GM13976 (cell line): ENCODE measurements around the gene FBLN5.
"Not testable (repeated sequence)": the region's sequence is repeated elsewhere in the genome, so short reads cannot be mapped to it uniquely, and the experiment has no call there.

Experiments used
- DNase-seq: peaks from one replicate; pipeline ENCODE4 v3.0.0; 2012; ENCODE audit warnings: low spot score
- in situ Hi-C: fragments of 300-500 bp; cut with MboI; formaldehyde crosslinking; loops from one replicate; pipeline ENCODE4 v1.12.0; 2022; ENCODE audit warnings: low sequenced_read_pairs, mixed read lengths, inconsistent platforms; ENCODE audit not compliant: unreplicated experiment
- TF ChIP-seq, protein P1 (sequence below): IDR thresholded peaks from 2 replicates; pipeline ENCODE4 v1.5.1; 2012; ENCODE audit warnings: borderline replicate concordance, mild to moderate bottlenecking; ENCODE audit not compliant: insufficient read depth; ENCODE audit errors: extremely low read depth, missing control alignments, control extremely low read depth

The FBLN5 gene

DNA sequence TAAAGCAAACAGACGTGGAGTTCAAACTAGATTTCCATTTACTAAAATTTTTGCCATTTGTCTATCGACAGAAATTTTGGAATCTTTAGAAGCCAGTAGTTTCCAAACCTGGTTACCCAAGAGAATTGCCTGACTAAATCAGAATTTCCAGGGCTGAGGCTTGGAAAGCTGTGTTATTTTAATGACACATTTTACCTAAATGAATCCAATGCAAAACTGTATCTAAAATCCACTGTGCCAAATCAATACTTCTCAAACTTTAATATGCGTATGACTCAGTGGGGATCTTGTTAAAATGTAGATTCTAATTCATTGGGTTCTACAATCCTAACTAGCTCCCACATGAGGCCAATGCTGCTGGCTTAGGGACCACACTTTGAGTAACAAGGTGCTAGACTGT is 45.2 kb downstream of the FBLN5 start:
- no peak for DNase-seq

DNA sequence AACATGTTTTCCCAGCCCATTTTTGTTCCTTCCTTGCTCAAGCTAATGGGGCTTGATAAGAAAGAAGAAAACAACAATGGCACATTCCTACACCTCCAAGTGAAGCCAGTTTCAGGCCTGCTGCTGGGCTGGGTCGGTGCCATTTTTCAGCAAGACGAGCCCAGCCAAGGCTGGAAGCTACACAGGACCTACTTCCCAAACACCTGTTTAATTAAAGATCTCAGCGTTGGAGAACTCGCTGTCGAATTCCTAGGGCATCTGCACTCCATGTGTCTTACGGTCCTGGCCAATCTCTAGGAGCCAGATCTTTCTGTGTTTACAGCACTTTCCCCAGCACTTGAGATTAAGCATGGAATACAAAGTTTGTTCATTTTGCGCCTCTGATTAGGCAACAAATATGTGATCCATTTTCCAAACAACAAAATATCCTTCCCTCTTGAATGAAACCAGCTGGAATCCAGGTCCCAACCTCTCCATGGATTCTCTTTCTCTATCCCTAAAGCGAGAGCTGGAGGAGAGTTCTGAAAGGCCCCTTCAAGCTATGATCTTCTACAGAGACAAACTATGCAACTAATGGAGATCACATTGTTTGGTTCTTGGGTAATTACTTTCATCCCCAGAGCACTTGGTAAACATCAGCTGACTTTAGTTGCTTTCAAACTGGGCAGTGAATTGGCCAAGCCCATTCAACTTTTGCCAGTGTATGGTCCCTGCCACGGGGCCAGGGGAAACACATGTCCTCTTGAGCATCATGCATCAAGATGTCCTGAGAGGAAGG is 45.9 kb downstream of the FBLN5 start:
- in situ Hi-C loops, result no loop called here
- TF ChIP-seq, protein P1, sequence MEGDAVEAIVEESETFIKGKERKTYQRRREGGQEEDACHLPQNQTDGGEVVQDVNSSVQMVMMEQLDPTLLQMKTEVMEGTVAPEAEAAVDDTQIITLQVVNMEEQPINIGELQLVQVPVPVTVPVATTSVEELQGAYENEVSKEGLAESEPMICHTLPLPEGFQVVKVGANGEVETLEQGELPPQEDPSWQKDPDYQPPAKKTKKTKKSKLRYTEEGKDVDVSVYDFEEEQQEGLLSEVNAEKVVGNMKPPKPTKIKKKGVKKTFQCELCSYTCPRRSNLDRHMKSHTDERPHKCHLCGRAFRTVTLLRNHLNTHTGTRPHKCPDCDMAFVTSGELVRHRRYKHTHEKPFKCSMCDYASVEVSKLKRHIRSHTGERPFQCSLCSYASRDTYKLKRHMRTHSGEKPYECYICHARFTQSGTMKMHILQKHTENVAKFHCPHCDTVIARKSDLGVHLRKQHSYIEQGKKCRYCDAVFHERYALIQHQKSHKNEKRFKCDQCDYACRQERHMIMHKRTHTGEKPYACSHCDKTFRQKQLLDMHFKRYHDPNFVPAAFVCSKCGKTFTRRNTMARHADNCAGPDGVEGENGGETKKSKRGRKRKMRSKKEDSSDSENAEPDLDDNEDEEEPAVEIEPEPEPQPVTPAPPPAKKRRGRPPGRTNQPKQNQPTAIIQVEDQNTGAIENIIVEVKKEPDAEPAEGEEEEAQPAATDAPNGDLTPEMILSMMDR, result no peak
- no peak for DNase-seq

More for the DNA sequence above, 45.2 kb downstream of the FBLN5 start:
- TF ChIP-seq, protein P1, result no peak
- in situ Hi-C loops, result no loop called here

DNA sequence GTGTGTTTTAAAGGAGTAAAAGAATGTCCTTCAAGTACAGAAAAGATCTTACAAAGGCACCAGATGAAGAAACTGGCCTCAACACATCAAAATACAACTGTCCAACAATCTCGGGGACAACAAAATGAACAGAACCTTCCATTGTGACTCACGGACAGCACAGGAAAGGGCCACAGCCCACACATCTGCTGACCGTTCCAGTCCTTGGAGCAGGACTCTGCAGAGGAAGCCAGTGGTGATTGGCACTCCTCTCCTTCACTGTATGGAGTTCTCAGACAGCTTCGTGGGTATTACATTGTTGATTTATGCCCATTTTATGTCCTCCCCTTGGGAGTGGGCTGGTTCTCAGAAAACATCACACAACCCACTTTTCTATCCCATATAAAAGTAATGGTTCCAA is 47.7 kb downstream of the FBLN5 start:
- TF ChIP-seq, protein P1, result no peak
- in situ Hi-C loops, result no loop called here
- no peak for DNase-seq

DNA sequence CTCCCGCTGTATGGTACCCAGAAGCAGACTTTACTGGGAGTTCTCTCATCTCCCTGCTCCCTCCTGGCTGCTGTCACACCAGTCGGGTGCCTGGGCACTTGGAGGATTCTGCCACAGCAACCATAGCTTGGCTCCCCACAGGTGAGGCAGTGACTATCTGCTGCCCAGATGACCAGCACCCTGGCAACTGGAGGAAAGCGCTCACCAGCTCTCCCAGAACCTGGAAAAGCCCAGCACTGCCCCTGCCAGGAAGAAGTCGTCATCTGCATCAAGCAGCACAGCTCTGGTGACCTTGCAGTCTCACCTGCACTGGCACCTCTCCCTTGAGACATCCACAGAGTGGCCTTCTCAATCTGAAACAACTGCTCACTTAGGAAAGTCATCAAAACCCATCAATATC is 48.3 kb downstream of the FBLN5 start:
- in situ Hi-C loops, result no loop called here
- no peak for DNase-seq
- TF ChIP-seq, protein P1, result no peak

DNA sequence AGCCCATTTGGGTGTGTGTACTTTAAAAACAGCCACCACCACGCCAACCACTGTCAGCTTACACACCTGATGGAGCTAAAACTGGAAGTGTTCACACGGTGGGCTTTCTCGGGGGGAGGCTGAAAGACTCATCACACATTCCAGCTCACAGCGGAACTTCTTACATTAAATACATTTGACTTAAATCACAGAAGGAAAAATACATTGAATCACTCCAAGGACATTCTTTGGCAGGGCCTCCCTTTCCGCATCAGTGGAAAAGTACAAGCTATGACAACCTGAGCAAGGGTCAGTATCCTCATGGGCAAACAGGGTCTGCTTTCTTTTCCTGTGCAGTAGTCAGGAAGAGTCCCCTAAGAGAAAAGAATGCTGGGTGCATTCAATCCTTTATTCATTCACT is 49.1 kb downstream of the FBLN5 start:
- TF ChIP-seq, protein P1, result no peak
- DNase-seq, result no peak
- in situ Hi-C loops, result no loop called here

DNA sequence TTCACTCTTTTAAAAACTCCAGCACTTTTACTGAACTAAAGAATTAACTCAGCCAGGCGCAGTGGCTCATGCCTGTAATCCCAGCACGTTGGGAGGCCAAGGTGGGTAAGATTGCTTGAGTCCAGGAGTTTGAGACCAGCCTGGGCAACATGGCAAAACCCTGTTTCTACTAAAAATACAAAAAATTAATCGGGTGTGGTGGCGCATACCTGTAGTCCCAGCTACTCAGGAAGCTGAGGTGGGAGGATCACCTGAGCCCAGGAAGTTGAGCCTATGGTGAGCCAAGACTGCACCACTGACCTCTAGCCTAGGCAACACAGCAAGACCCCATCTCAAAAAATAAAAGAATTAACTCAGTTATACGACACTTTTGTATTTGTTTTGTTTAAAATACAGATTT is 49.8 kb downstream of the FBLN5 start:
- in situ Hi-C loops, DNase-seq: not testable (repeated sequence)

DNA sequence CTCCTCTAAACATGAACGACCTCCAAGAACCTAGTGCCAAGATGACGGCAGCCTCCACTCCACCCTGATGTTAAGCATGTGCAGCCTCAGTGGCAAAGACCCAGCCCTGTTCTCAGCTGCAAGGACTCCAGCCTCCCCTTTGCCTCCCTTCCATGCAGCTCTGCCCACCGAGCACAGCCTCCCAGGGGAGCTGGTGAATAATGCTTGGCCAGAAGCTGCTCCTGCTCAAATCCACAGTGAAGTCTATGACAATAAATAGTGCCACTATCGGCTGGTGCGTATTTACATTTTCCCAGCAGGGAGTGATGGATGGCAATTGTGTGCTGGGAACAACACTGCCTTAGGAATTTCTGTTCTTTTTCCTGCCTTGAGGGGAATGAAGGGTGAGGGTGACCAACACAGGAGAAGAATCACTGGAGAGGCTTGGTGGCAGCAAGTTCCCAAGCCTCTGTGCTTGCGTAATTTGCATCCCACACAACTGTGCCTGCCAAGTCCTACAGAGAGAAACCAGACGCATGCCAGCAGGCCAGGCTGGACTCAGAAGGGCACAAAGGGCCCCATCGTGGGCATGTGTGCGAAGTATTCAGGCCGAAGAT is 50.3 kb downstream of the FBLN5 start:
- in situ Hi-C loops, result no loop called here
- DNase-seq, result no peak
- TF ChIP-seq, protein P1, result no peak
